ENCODE measurements around the gene HIF1AN.

GRCh38 chr10:100519311-100520051, 16.3 kb upstream of the HIF1AN start, which contains the start of gene SEC31B:
- TF ChIP-seq, protein P1, sequence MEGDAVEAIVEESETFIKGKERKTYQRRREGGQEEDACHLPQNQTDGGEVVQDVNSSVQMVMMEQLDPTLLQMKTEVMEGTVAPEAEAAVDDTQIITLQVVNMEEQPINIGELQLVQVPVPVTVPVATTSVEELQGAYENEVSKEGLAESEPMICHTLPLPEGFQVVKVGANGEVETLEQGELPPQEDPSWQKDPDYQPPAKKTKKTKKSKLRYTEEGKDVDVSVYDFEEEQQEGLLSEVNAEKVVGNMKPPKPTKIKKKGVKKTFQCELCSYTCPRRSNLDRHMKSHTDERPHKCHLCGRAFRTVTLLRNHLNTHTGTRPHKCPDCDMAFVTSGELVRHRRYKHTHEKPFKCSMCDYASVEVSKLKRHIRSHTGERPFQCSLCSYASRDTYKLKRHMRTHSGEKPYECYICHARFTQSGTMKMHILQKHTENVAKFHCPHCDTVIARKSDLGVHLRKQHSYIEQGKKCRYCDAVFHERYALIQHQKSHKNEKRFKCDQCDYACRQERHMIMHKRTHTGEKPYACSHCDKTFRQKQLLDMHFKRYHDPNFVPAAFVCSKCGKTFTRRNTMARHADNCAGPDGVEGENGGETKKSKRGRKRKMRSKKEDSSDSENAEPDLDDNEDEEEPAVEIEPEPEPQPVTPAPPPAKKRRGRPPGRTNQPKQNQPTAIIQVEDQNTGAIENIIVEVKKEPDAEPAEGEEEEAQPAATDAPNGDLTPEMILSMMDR (IDR thresholded peaks at IDR 0.05): no peak
- TF ChIP-seq POLR2A (IDR thresholded peaks at IDR 0.05): no peak

All from Peyer's patch (tissue), 4 donors.